ENCODE measurements around the gene PTPRZ1.

Gene PTPRZ1

GRCh38 chr7:121941830-121942229, 68.9 kb downstream of the PTPRZ1 start:
- TF ChIP-seq CTCF (IDR thresholded peaks at IDR 0.05; ENCODE audit: borderline replicate concordance, control extremely low read depth, extremely low read depth, insufficient read depth, missing control alignments) = no peak
- DNase-seq (ENCODE audit: low spot score) = no peak
- in situ Hi-C loops (cut with MboI; ENCODE audit: low sequenced_read_pairs, unreplicated experiment) = no loop called here

GRCh38 chr7:121945066-121945465, 72.1 kb downstream of the PTPRZ1 start:
- TF ChIP-seq CTCF (IDR thresholded peaks at IDR 0.05; ENCODE audit: borderline replicate concordance, control extremely low read depth, extremely low read depth, insufficient read depth, missing control alignments) = no peak
- in situ Hi-C loops (cut with MboI; ENCODE audit: low sequenced_read_pairs, unreplicated experiment) = no loop called here
- DNase-seq (ENCODE audit: low spot score) = no peak

- in situ Hi-C loops (cut with MboI; ENCODE audit: low sequenced_read_pairs, unreplicated experiment) = no loop called here
- TF ChIP-seq CTCF (IDR thresholded peaks at IDR 0.05; ENCODE audit: borderline replicate concordance, control extremely low read depth, extremely low read depth, insufficient read depth, missing control alignments) = no peak
- DNase-seq (ENCODE audit: low spot score) = no peak
Observed at GRCh38 chr7:121945480-121946236, 72.7 kb downstream of the PTPRZ1 start.

- no peak for TF ChIP-seq CTCF (IDR thresholded peaks at IDR 0.05; ENCODE audit: borderline replicate concordance, control extremely low read depth, extremely low read depth, insufficient read depth, missing control alignments)
- DNase-seq (ENCODE audit: low spot score) = no peak
- in situ Hi-C loops (cut with MboI; ENCODE audit: low sequenced_read_pairs, unreplicated experiment) = no loop called here
Observed at GRCh38 chr7:121953164-121953563, 80.2 kb downstream of the PTPRZ1 start.

GRCh38 chr7:121953601-121954000, 80.6 kb downstream of the PTPRZ1 start:
- in situ Hi-C loops (cut with MboI; ENCODE audit: low sequenced_read_pairs, unreplicated experiment) = no loop called here
- no peak for TF ChIP-seq CTCF (IDR thresholded peaks at IDR 0.05; ENCODE audit: borderline replicate concordance, control extremely low read depth, extremely low read depth, insufficient read depth, missing control alignments)
- DNase-seq (ENCODE audit: low spot score) = no peak

- in situ Hi-C loops (cut with MboI; ENCODE audit: low sequenced_read_pairs, unreplicated experiment) = no loop called here
- DNase-seq (ENCODE audit: low spot score) = no peak
- no peak for TF ChIP-seq CTCF (IDR thresholded peaks at IDR 0.05; ENCODE audit: borderline replicate concordance, control extremely low read depth, extremely low read depth, insufficient read depth, missing control alignments)
Observed at GRCh38 chr7:121954803-121955202, 81.8 kb downstream of the PTPRZ1 start.

Measured in GM13976 (cell line).